Measurements from ENCODE around the gene TNRC6B.
"Not testable (repeated sequence)": the region's sequence is repeated elsewhere in the genome, so short reads cannot be mapped to it uniquely, and the experiment has no call there.

DNA sequence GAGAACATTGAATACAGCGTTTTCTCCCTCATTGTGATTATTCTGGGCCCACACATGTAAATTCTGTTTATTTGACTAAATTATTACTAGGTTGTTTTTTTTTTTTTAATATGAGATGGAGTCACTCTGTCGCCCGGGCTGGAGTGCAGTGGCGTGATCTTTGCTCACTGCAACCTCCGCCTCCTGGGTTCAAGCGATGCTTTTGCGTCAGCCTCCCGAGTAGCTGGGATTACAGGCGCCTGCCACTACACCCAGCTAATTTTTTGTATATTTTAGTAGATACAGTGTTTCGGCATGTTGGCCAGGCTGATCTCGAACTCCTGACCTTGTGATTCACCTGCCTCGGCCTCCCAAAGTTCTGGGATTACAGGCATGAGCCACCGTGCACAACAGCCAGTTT is 5.9 kb downstream of the TNRC6B start:
- TF ChIP-seq, protein P1, sequence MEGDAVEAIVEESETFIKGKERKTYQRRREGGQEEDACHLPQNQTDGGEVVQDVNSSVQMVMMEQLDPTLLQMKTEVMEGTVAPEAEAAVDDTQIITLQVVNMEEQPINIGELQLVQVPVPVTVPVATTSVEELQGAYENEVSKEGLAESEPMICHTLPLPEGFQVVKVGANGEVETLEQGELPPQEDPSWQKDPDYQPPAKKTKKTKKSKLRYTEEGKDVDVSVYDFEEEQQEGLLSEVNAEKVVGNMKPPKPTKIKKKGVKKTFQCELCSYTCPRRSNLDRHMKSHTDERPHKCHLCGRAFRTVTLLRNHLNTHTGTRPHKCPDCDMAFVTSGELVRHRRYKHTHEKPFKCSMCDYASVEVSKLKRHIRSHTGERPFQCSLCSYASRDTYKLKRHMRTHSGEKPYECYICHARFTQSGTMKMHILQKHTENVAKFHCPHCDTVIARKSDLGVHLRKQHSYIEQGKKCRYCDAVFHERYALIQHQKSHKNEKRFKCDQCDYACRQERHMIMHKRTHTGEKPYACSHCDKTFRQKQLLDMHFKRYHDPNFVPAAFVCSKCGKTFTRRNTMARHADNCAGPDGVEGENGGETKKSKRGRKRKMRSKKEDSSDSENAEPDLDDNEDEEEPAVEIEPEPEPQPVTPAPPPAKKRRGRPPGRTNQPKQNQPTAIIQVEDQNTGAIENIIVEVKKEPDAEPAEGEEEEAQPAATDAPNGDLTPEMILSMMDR (conservative IDR thresholded peaks at IDR 0.05; ENCODE audit: low read depth, low read length): not testable (repeated sequence)
- not testable (repeated sequence) for TF ChIP-seq EZH2 (IDR thresholded peaks at IDR 0.05; ENCODE audit: borderline replicate concordance, low read depth, low read length, poor library complexity, severe bottlenecking)
